K562 (cell line): ENCODE data around the gene GNAT1.

Experiments
- CBX5 ChIP-seq: IDR thresholded peaks from 2 replicates; pipeline ENCODE4 v1.6.1; 2014; ENCODE audit warnings: low read depth, borderline replicate concordance
- CBX8 ChIP-seq: fragments of 200-600 bp; sonication (generic); IDR thresholded peaks from 2 replicates; pipeline ENCODE4 v1.6.1; 2012; ENCODE audit warnings: borderline replicate concordance, mixed run types, low read depth, mild to moderate bottlenecking, moderate library complexity, mixed read lengths, low read length, control low read depth, inconsistent platforms; ENCODE audit not compliant: poor library complexity, severe bottlenecking; ENCODE audit errors: extremely low read depth
- TEAD4 ChIP-seq, 2 experiments: sonication (generic) in 1 of 2; formaldehyde crosslinking in 1 of 2; IDR thresholded peaks; 2 replicates each; pipeline versions ENCODE4 v1.6.1 to v1.8.0; 2012 to 2022; ENCODE audit warnings: borderline replicate concordance in 1 of 2, inconsistent platforms in 1 of 2, low read length in 1 of 2, mild to moderate bottlenecking in 1 of 2, missing genetic modification reagents in 1 of 2
- ZNF134 ChIP-seq: fragments of 250-450 bp; sonication (Bioruptor Pico); conservative IDR thresholded peaks from 2 replicates; pipeline ENCODE4 v1.4.0; 2020
- ZNF436 ChIP-seq: fragments of 250-450, 450-650 bp; sonication (Bioruptor Pico); formaldehyde crosslinking; IDR thresholded peaks from 2 replicates; pipeline ENCODE4 v1.7.0; 2020; ENCODE audit warnings: mild to moderate bottlenecking

GRCh38 chr3:50155491-50155878 is 35.9 kb upstream of the GNAT1 start:
- TF ChIP-seq CBX8 = no peak
- no peak for TF ChIP-seq CBX5
- TF ChIP-seq ZNF134 (CRISPR knock-in tag) = no peak
- no peak for TF ChIP-seq TEAD4 (IDR thresholded peaks at IDR 0.05; ENCODE audit: low read length)
- TF ChIP-seq TEAD4 (CRISPR knock-in tag; IDR thresholded peaks at IDR 0.05; ENCODE audit: borderline replicate concordance) = no peak
- TF ChIP-seq ZNF436 (CRISPR knock-in tag) = no peak
